ACHN (cell line): ENCODE measurements around the gene COG3.

Experiments used
- DNase-seq: peaks from one replicate; pipeline ENCODE4 v3.0.0-alpha.2; 2015
- in situ Hi-C: cut with HindIII; loops from 2 replicates; pipeline ENCODE4 v1.10.0; 2017; ENCODE audit warnings: low sequenced_read_pairs, low pct_ligation_motif_present, low pct_unique_long_range_greater_than_20kb

Gene COG3

DNA sequence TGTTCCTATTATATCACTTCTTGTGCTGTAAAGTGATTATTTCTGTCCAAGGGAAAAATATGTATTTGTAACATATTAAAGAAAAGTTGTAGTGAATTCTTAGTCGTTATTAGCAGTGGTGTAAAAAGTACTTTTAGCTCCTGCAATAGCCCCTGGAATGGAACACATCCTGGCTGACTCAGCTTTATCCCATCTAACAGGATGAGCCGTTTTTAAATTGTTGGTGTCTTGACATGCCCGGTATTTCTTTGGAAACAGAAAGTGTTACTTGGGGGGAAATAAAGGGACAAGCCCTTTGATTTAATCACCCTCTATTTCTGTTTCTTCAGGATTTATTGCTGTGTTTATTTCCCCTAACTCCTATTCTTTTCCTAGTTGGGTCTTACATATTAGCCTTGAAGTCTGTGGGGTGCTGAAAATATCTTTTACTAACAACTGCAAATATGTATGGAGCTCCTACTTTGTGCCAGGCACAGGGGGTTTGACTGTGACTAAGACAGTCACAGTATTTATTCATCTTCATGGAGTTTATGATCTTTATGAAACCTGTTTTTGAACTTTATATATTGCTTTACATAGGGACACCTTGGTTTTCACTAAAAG lies 17.9 kb downstream of the COG3 start:
- DNase-seq: peak; percentile 43
- in situ Hi-C loops: no loop called here

DNA sequence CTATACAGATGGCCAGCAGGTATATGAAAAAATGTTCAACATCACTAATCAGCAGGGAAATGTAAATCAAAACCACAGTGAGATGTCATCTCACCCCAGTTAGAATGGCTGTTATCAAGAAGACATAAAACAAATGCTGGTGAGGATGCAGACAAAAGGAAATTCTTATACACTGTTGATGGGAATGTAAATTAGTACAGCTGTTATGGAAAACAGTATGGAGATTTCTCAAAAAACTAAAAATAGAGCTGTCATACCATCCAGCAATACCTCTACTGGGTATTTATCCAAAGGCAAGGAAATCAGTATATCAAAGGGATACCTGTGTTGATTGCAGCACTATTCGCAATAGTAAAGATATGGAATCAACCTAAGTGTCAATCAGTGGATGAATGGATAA lies 22.9 kb downstream of the COG3 start:
- no peak for DNase-seq
- in situ Hi-C loops: no loop called here

DNA sequence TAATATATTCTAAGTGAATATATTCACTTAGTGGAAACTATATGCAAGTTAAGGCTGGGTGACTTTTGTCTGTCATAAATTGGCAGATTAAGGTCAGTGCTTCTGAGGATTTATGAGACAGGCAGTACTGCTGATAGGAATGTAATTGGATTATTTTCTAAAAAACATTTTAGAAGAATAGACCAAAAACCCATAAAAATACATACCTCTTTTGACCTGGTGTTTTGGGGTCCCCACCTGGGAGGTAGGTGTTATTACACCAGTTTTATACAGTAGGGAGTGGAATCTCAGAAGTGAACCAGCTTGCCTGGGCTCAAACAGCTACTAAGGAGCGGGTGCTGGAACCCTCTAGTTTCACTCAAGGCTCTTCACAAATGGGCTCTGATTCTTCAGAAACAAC lies 25.3 kb downstream of the COG3 start:
- DNase-seq: peak; percentile 33
- in situ Hi-C loops: no loop called here

DNA sequence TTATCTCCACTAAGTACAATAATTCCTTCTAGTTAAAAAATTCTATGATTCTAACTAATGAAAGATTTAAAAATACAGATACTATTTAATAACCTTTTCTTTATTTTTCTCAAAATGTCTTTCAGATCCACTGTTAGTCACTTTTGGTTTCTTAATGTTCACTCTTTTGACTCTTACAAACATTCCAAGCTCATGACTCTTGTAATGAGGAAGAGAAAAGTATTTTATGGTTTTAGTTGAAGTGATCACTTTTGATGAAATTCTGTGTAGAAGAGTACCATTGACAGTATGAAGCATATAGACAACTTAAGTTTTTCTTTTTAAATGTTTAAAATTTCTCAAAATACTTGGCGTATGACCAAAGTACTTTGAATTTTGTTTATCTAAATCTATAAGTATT lies 27.8 kb downstream of the COG3 start:
- DNase-seq: no peak
- in situ Hi-C loops: no loop called here

DNA sequence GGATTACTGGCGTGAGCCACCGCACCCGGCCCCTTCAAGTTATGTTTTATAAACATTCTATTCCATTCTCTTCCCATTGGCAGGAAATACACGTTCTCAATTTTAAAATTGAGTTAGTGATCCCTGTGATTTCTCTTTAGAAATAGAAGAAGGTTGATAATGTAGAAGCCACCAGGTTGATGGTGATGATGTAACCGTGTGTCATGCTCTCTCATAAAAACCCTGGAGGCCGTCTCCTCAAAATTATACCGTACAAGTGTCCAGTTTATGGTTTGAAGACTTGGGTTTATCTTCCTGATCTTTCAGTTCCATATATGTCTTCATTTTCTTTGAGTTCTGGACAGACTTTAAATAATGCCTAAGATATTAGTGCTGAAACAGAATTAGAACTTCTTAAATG lies 32.2 kb downstream of the COG3 start:
- DNase-seq: no peak
- in situ Hi-C loops: no loop called here

DNA sequence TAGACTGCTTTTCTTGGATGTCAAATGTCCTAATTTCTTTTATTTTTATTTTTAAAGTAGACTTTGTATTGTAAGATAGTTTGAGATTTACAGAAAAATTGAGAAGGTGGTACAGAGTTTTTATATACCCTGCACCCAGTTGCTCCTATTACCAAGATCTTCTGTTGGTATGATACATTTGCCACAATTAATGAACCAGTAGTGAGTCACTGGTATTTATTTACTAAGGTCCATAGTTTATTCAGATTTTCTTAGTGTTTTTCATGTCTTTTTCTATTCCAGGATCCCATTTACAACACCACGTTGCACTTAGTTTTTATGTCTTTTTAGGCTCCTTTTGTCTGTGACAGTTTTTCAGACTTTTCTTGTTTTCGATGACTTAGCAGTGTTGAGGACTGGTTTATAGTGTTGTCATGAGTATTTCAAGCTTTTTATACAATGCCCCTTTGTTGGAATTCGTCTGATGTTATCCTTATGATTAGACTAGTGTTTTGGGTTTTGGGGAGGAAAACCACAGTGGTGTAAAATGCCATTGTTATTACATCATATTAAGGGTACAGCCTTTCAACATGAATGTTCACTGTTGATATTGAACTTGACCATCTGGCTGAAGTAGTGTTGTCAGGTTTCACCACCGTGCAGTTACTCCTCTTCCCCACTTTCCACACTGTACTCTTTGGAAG lies 35.9 kb downstream of the COG3 start:
- DNase-seq: peak; percentile 33

DNA sequence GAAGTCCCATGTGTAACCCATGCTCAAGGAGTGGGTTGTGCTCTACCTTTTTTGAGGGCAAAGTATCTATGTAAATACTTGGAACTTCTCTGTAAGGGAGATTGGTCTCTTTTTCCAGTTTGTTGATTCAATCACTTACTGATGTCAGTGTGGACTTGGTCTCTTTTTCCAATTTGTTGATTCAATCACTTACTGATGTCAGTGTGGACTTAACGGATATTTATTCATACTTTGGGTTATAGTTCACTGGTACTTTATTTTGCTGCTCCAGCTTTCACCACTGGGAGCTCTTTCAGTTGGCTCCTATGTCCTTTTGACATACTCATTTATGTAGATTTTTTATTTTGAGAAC lies 36.4 kb downstream of the COG3 start:
- DNase-seq: no peak
- in situ Hi-C loops: no loop called here

More for the DNA sequence above, 35.9 kb downstream of the COG3 start:
- in situ Hi-C loops: no loop called here

DNA sequence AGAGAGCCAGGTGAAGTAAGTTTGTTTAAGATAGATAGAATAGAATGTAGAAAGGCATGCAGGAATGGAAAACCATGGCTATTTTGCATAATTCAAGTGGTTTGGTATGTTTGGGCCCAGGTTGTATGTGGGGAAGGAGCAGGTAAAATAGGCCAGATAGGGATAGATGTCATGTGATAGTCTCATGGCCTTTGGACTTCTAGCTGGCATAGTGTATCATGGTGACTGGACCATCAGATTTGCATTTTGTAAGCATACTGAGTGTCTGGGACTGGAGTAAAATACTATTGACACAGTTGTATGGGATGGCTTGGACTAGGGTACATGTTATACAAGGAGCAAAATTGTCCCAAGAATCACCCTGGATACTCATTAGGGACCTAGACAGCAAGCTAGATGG lies 38.9 kb downstream of the COG3 start:
- in situ Hi-C loops: no loop called here
- no peak for DNase-seq

DNA sequence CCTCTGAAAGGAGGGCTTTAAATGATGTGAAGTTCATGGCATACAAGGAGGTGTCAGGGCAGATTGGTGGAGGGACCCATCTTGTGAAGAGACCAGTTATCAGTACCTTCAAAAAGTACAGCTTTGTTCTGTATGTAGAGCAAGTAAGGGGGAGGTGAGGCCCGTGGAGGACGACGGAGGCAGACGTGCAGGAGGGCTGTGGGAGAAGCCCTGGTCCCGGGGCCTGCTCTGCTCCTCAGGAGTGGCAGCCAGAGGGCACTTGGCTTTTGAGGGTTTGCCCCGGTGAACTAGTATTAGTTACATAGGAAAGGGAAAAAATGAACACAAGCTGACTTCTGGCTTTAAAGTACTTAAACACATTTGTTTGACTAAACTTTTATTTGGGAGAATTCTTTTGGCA lies 42.1 kb downstream of the COG3 start:
- in situ Hi-C loops: no loop called here
- no peak for DNase-seq

DNA sequence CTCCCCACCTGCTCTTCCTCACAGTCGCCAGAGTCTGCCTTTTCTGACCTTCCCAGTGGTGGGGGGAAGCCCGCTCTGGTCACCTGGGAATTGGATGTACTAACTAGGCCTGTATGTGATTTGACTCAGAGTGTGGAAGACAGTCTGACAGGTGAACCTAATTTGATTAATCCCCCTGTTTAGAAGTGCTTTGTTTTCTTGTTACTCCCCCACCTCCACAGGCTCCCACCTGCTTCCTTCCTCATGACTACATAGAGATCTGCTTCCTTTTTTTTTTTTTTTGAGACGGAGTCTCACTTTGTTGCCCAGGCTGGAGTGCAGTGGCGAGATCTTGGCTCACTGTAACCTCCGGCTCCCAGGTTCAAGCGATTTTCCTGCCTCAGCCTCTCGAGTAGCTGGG lies 44.0 kb downstream of the COG3 start:
- DNase-seq: no peak
- in situ Hi-C loops: no loop called here

DNA sequence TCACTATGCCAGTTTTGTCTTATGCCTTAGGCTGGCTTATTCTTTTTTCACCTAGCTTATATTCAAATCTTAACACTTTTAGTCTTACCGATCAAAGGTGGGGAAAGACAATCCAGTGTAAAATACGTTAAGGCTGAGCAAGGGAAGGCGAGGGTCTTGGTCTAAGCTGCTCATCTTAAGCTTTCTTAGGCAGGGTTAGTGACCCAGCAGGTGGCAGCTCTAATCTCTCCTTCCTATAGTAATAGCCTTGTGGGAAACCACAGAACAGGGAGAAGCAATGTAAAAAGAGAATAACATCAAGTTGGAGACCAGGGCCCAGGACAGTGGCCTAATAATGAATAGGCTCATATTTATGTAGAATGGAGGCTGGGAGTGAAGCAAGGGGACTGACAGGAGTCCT lies 45.9 kb downstream of the COG3 start:
- in situ Hi-C loops: no loop called here
- no peak for DNase-seq

DNA sequence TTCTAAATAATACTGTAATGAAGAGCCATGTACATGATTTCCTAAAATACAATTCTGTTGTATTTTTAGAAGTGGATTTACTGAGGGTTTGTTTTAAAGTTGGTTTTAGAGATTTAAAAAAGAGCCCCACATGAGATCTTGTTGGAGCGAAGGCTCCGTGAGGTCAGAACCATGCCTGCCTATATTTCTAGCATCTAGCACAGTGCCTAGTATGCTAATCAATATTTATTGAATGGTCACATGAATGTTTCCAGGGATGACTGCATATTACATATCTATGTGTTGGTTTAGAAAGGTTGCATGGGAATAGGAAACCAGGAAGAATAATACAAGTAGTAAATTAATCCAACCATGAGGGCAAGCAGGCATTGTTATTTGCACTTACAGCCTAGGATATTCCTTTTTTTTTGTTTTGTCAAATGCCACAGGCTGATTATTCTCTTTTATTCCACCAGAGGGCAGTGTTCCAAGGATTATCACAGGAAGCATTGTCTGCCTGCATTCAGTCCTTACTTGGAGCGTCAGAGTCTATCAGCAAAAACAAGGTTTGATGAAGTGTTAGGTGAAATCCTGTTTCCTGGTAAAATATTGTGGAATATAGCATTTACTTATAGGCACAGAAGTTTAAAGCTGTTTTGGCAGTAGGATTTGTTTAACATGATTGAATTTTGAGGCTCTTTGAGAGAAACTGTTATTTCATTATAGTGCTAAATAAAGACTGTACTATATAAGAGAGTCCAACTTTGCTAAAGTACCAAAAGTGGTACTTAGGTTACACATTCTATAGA lies 46.8 kb downstream of the COG3 start:
- peak; percentile 68 for DNase-seq
- in situ Hi-C loops: no loop called here

DNA sequence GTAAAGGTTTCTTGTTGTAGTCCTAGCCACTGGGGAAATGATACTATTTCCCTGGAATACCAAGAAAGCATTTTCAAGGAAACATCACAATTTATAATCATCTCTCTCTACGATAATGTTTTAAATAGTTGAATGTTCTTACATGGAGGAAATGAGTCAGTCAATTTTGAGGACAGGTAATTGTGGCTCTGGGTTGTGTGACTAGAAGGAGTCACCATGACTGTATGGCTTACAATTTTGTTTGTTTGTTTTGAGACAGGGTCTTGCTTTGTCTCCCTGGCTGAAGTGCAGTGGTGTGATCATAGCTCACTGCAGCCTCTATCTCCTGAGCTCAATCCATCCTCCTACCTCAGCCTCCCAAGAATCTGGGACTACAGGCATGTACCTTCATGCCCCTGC lies 47.4 kb downstream of the COG3 start:
- DNase-seq: no peak
- in situ Hi-C loops: no loop called here

DNA sequence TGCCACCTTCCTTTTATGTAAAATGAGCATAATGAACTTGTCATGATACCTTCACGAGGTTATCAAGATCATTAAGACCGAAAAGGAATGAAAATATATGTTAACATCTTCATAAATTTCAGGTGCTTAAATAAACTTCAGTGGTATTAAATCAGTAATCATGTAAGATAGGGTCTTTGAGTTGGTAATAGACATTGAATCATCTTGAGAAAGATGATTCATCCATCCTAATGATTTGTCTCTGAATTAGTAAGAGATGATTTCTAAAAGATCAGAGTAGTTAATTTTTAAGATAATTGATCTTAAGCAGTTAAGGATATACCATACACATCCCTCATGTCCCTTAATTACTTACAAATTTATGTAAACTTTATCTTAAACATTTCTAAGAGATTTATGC lies 52.0 kb downstream of the COG3 start:
- in situ Hi-C loops: no loop called here
- no peak for DNase-seq

DNA sequence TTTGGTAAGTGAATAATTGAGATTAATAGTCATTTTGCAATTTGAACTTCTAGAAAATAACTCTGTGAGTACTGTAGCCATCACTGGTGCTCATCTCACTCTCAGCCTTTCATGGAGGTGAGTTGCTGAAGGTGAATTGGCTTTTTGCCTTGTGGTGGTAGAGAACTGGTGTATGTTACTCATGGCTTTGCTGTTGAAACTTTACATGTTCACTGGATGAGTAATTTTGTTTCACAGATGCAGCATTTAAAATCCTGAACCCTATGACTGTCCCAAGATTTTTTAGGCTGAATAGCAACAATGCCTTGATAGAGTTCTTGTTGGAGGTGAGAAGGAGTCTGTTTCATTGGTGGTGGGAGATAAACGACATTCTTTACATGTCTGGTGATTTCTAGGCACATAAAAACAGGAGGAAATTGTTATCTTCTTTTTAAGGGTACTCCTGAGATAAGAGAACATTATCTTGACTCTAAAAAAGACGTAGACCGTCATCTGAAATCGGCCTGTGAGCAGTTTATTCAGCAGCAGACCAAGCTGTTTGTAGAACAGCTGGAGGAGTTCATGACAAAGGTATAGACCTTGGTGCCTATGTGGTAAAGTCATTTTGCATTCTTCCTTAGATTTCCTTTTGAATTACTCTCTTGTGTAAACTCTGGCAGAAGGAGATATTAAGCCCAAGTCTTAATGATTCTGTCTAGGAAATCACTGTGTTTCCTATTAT lies 53.9 kb downstream of the COG3 start:
- in situ Hi-C loops: no loop called here
- no peak for DNase-seq

DNA sequence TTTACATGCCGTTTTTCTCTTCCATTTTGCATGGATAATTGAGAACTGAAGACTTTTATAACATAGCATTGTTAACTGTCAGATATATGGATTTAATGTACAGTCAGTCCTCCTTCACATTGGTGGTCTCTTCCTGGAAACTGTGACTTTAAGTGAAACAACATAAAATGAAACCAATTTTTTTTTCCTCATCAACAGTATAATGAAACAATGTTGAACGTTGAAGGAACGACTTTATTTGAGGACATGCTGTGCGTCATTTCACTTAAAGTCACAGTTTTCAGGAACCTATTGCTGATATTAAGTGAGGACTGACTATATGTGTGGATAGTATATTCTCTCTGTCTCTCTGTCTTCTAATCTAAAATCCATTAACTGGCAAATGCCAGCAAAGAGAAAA lies 54.8 kb downstream of the COG3 start:
- in situ Hi-C loops: no loop called here

DNA sequence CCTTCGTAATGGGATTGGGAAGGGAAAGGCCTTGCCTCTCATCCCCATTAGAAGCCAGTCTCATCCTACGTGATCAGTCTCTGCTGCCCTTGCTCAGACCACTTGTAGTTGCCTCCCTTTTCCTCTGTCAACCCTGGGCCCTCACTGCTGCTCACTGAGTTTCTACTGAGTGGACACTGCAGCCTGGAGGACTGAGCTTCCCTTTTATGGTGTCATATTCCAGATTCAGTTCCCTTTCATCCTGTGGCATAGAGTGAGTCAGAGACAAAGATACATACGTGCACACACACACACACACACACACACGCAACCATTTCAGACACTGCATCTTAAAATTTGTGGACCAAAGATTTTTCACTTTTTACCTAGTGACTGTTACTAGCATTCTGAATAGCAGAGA lies 56.6 kb downstream of the COG3 start:
- in situ Hi-C loops: no loop called here
- DNase-seq: no peak

More for the DNA sequence above, 54.8 kb downstream of the COG3 start:
- DNase-seq: no peak

DNA sequence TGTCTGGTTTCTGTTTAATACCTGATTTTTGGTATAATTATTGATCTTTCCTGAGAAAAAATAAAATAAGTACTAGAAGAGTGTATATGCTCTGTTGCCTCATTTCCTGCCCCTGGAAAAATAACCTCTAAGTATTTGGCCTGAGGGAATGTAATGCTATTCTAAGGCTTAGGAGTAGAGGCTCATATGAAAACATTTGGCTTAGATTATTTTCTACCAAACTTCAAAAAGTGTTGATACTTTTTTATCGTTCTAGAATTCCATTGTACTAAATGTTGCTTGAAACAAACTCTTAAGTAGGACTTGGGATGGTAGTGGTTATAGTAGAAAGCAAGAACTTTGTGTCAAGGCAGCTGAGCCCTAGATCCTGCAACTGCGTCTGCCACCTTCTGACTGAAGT lies 57.8 kb downstream of the COG3 start:
- no peak for DNase-seq
- in situ Hi-C loops: no loop called here

DNA sequence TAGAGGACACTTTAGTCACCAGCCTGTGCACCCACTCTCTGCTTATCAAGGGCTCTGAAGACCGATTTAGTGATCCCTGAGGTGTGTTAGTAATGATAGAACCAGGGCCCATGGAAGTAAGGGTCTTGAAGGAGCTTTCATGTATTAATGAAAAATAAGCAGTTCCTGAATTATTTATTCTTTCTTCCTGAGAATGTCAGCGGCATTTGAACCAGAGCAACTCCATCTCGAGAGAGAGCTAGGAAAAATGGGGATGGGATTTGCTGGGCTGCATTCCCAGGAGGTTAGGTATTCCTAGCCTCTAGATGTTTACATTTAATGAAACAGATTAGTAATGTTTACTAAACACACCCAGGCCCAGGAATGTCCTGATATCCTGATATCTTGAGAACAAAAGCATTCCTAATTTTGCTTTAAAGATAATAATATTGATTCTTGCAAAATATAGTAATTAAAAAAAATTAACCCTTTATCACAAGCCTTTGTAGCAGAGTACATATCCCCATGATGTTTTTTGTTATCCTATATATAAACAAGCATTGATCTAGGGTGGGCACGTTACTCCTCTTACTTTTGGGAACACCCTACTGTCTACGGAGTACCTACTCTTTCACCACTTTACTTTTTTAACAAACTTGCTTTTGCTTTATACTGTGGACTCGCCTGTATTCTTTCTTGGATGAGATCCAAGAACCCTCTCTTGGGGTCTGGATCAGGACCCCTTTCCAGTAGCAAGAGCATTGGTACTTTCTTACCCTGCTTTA lies 63.1 kb downstream of the COG3 start:
- in situ Hi-C loops: no loop called here
- DNase-seq: no peak
